ENCODE measurements around the gene DTNBP1. TPM values are rescaled to one million over a fixed set of nuclear protein-coding genes. Genes with fewer than 3 reads are reported as not detected.

Gene DTNBP1
- total and polyA plus RNA-seq, 2 of the 13 experiments (the other 11 are each of a cell fraction or from before 2014, with no cell fraction given), result 6.6 to 19.1 TPM

DNA sequence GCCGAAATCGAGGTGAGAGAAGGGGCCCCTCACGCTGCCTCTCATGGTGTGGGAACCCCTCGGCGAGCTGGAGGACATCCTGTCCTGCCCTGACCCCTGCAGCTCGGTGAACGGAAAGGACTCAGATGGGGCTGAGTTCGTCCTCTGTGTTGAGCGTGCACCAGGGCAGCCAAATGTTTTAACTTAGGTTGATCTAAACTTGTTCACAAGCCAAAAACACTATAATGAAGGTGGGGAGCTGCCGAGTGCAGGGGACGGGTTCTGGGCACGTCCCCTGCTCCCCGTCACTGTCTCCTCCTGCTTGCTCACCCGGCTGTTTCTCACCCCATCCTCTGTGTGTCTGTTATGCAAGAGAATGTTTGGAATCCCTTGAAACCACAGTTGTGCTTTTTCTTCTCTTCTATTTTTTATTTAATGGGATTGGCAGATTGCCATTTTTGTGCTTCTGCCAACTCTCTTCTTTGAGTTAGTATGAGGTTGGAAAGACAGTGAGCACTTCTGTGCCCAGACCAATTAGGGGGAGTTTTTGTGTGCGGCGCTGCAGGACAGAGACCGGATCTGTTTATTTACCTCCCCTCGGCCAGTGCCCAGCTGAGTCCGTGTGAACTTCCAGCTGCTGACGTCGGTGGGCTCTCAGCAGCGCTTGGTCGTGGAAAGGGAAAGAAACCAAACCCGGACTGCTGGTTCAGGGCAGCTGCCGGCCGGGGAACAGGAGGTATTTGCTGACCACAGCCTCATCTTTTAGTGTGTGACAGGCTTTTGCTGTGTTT, 158.1 kb downstream of the DTNBP1 start (continued):
- TF ChIP-seq KAT8 (CRISPR knock-in tag; IDR thresholded peaks at IDR 0.05) (peak; percentile 50; the same call in 1 of the 2 replicates), PPARG (CRISPR knock-in tag; conservative IDR thresholded peaks at IDR 0.05) (no peak), TP53 (CRISPR knock-in tag; conservative IDR thresholded peaks at IDR 0.05) (no peak), ZNF883 (CRISPR knock-in tag; IDR thresholded peaks at IDR 0.05; ENCODE audit: not compliant biosample characterization) (no peak), SKIL (CRISPR knock-in tag; IDR thresholded peaks at IDR 0.05; ENCODE audit: borderline replicate concordance) (no peak), MYNN (CRISPR knock-in tag; IDR thresholded peaks at IDR 0.05; ENCODE audit: low read depth) (no peak), SPEN (CRISPR knock-in tag; IDR thresholded peaks at IDR 0.05; ENCODE audit: low read depth) (no peak; the same call in 1 of the 2 replicates), CBX5 (CRISPR knock-in tag; IDR thresholded peaks at IDR 0.05; ENCODE audit: borderline replicate concordance) (0 out of 2 replicates have a peak, but pooled peaks have one; percentile 44), ZZZ3 (CRISPR knock-in tag; IDR thresholded peaks at IDR 0.05; ENCODE audit: borderline replicate concordance) (0 out of 2 replicates have a peak, but pooled peaks have one; percentile 49), SOX5 (CRISPR knock-in tag; IDR thresholded peaks at IDR 0.05; ENCODE audit: borderline replicate concordance) (peak; percentile 45; the same call in 1 of the 2 replicates), HDAC1 (CRISPR knock-in tag; IDR thresholded peaks at IDR 0.05) (peak; percentile 64; the same call in 1 of the 2 replicates), STAT6 (CRISPR knock-in tag; IDR thresholded peaks at IDR 0.05; ENCODE audit: borderline replicate concordance) (no peak; the same call in 1 of the 2 replicates), ZNF496 (CRISPR knock-in tag; IDR thresholded peaks at IDR 0.05; ENCODE audit: insufficient replicate concordance) (no peak), RAD21 (CRISPR knock-in tag; IDR thresholded peaks at IDR 0.05) (no peak), THRA (CRISPR knock-in tag; IDR thresholded peaks at IDR 0.05; ENCODE audit: borderline replicate concordance) (peak; percentile 72; the same call in 1 of the 2 replicates), ZNF619 (CRISPR knock-in tag; IDR thresholded peaks at IDR 0.05) (no peak), TEAD3 (CRISPR knock-in tag; optimal IDR thresholded peaks at IDR 0.05; ENCODE audit: borderline replicate concordance) (peak; percentile 79)
- TF ChIP-seq, protein P1, sequence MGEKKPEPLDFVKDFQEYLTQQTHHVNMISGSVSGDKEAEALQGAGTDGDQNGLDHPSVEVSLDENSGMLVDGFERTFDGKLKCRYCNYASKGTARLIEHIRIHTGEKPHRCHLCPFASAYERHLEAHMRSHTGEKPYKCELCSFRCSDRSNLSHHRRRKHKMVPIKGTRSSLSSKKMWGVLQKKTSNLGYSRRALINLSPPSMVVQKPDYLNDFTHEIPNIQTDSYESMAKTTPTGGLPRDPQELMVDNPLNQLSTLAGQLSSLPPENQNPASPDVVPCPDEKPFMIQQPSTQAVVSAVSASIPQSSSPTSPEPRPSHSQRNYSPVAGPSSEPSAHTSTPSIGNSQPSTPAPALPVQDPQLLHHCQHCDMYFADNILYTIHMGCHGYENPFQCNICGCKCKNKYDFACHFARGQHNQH (CRISPR knock-in tag; IDR thresholded peaks at IDR 0.05), result no peak; the same call in 1 of the 2 replicates
- TF ChIP-seq, protein P2, sequence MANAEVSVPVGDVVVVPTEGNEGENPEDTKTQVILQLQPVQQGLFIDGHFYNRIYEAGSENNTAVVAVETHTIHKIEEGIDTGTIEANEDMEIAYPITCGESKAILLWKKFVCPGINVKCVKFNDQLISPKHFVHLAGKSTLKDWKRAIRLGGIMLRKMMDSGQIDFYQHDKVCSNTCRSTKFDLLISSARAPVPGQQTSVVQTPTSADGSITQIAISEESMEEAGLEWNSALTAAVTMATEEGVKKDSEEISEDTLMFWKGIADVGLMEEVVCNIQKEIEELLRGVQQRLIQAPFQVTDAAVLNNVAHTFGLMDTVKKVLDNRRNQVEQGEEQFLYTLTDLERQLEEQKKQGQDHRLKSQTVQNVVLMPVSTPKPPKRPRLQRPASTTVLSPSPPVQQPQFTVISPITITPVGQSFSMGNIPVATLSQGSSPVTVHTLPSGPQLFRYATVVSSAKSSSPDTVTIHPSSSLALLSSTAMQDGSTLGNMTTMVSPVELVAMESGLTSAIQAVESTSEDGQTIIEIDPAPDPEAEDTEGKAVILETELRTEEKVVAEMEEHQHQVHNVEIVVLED (CRISPR knock-in tag; IDR thresholded peaks at IDR 0.05; ENCODE audit: borderline replicate concordance), result 0 out of 2 replicates have a peak, but pooled peaks have one; percentile 45

Measured in HepG2 (cell line).